ENCODE data around the gene TMC1.

Gene TMC1

GRCh38 chr9:72590824-72591223 is 69.4 kb downstream of the TMC1 start:
- no peak overlapping the region for H3K4ac ChIP-seq (ENCODE audit: low read depth in 1 of 2, low read length in 2 of 2)
- no peak for DNase-seq
- no peaks in the 10 kb centered on the region for H3K27me3 ChIP-seq (ENCODE audit: control insufficient read depth in 1 of 2, insufficient read depth in 1 of 2, low read length in 2 of 2)
- WGBS, result 94% methylated on average over 3 of the region's 3 CpGs
- H3K36me3 ChIP-seq (ENCODE audit: control insufficient read depth in 1 of 2, insufficient read depth in 2 of 2, low read depth in 1 of 2, low read length in 2 of 2), result no peaks in the 10 kb centered on the region
- H2AFZ ChIP-seq (ENCODE audit: low read depth, low read length), result no peak overlapping the region
- H3K23ac ChIP-seq (ENCODE audit: low read length in 2 of 2), result no peak overlapping the region
- H3K9ac ChIP-seq (ENCODE audit: low read length), result no peak overlapping the region
- H2BK15ac ChIP-seq (ENCODE audit: low read depth, poor library complexity, severe bottlenecking), result no peak overlapping the region
- H3K4me3 ChIP-seq (ENCODE audit: insufficient read depth in 1 of 2, low read depth in 1 of 2, low read length in 2 of 2), result no peak overlapping the region
- H3K9me3 ChIP-seq (ENCODE audit: control insufficient read depth, low read length), result no peaks in the 10 kb centered on the region
- H3K27ac ChIP-seq (ENCODE audit: low read length, poor library complexity, severe bottlenecking), result no peak overlapping the region
- H4K91ac ChIP-seq (ENCODE audit: low read length), result no peak overlapping the region
- H3K79me1 ChIP-seq (replicated peaks; ENCODE audit: low read length, poor library complexity, severe bottlenecking), result no peaks in the 10 kb centered on the region
- no peak overlapping the region for H2BK120ac ChIP-seq (ENCODE audit: low read depth, low read length)
- no peak overlapping the region for H2AK5ac ChIP-seq (ENCODE audit: low read length, severe bottlenecking)
- H3K14ac ChIP-seq (ENCODE audit: low read length in 2 of 2), result no peak overlapping the region
- peak overlapping the region in 1 of 2 experiments; percentile 63 for H3K18ac ChIP-seq (ENCODE audit: low read depth in 1 of 2, low read length in 2 of 2)
- H2BK12ac ChIP-seq (ENCODE audit: low read length in 2 of 2), result peak overlapping the region in 1 of 2 experiments; percentile 21
- H3K4me1 ChIP-seq (ENCODE audit: control insufficient read depth, insufficient read depth, low read depth, low read length), result peaks cover 2% of the 10 kb centered on the region
- no peak overlapping the region for H2BK5ac ChIP-seq (ENCODE audit: low read depth, low read length, poor library complexity, severe bottlenecking)
- no peak overlapping the region for H3K4me2 ChIP-seq (ENCODE audit: low read length, poor library complexity, severe bottlenecking)
- no peak overlapping the region for H4K8ac ChIP-seq (ENCODE audit: low read length)

GRCh38 chr9:72592502-72593403 is 71.3 kb downstream of the TMC1 start:
- Histone ChIP-seq H2AK5ac (ENCODE audit: low read length, severe bottlenecking) (no peak overlapping the region), H3K18ac (ENCODE audit: low read depth in 1 of 2, low read length in 2 of 2) (peak overlapping the region in 1 of 2 experiments; percentile 21), H3K4me3 (ENCODE audit: insufficient read depth in 1 of 2, low read depth in 1 of 2, low read length in 2 of 2) (no peak overlapping the region), H4K91ac (ENCODE audit: low read length) (no peak overlapping the region), H3K27ac (ENCODE audit: low read length, poor library complexity, severe bottlenecking) (no peak overlapping the region), H3K4me1 (ENCODE audit: control insufficient read depth, insufficient read depth, low read depth, low read length) (no peaks in the 10 kb centered on the region), H3K14ac (ENCODE audit: low read length in 2 of 2) (peak overlapping the region in 1 of 2 experiments; percentile 87), H2BK120ac (ENCODE audit: low read depth, low read length) (no peak overlapping the region), H3K4me2 (ENCODE audit: low read length, poor library complexity, severe bottlenecking) (no peak overlapping the region), H3K9me3 (ENCODE audit: control insufficient read depth, low read length) (no peaks in the 10 kb centered on the region), H4K8ac (ENCODE audit: low read length) (no peak overlapping the region), H3K4ac (ENCODE audit: low read depth in 1 of 2, low read length in 2 of 2) (peak overlapping the region in 1 of 2 experiments; percentile 29), H3K36me3 (ENCODE audit: control insufficient read depth in 1 of 2, insufficient read depth in 2 of 2, low read depth in 1 of 2, low read length in 2 of 2) (no peaks in the 10 kb centered on the region), H2AFZ (ENCODE audit: low read depth, low read length) (no peak overlapping the region), H2BK5ac (ENCODE audit: low read depth, low read length, poor library complexity, severe bottlenecking) (no peak overlapping the region), H3K79me1 (replicated peaks; ENCODE audit: low read length, poor library complexity, severe bottlenecking) (no peaks in the 10 kb centered on the region), H3K27me3 (ENCODE audit: control insufficient read depth in 1 of 2, insufficient read depth in 1 of 2, low read length in 2 of 2) (no peaks in the 10 kb centered on the region), H3K23ac (ENCODE audit: low read length in 2 of 2) (no peak overlapping the region), H2BK15ac (ENCODE audit: low read depth, poor library complexity, severe bottlenecking) (no peak overlapping the region), H3K9ac (ENCODE audit: low read length) (peak overlapping the region; percentile 58), H2BK12ac (ENCODE audit: low read length in 2 of 2) (peak overlapping the region in 1 of 2 experiments; percentile 67)
- WGBS, result 57% methylated on average over 5 of the region's 5 CpGs
- DNase-seq, result peak; percentile 72

GRCh38 chr9:72596451-72597180 is 75.2 kb downstream of the TMC1 start:
- H3K9ac ChIP-seq (ENCODE audit: low read length), result no peak overlapping the region
- no peak overlapping the region for H4K91ac ChIP-seq (ENCODE audit: low read length)
- H2BK12ac ChIP-seq (ENCODE audit: low read length in 2 of 2), result no peak overlapping the region
- no peak overlapping the region for H2BK120ac ChIP-seq (ENCODE audit: low read depth, low read length)
- no peak overlapping the region for H2AFZ ChIP-seq (ENCODE audit: low read depth, low read length)
- H3K27ac ChIP-seq (ENCODE audit: low read length, poor library complexity, severe bottlenecking), result no peak overlapping the region
- no peak overlapping the region for H3K4me2 ChIP-seq (ENCODE audit: low read length, poor library complexity, severe bottlenecking)
- no peaks in the 10 kb centered on the region for H3K36me3 ChIP-seq (ENCODE audit: control insufficient read depth in 1 of 2, insufficient read depth in 2 of 2, low read depth in 1 of 2, low read length in 2 of 2)
- H2BK5ac ChIP-seq (ENCODE audit: low read depth, low read length, poor library complexity, severe bottlenecking), result no peak overlapping the region
- 86% methylated on average over 6 of the region's 6 CpGs for WGBS
- no peaks in the 10 kb centered on the region for H3K9me3 ChIP-seq (ENCODE audit: control insufficient read depth, low read length)
- no peak overlapping the region for H3K14ac ChIP-seq (ENCODE audit: low read length in 2 of 2)
- no peaks in the 10 kb centered on the region for H3K4me1 ChIP-seq (ENCODE audit: control insufficient read depth, insufficient read depth, low read depth, low read length)
- H3K27me3 ChIP-seq (ENCODE audit: control insufficient read depth in 1 of 2, insufficient read depth in 1 of 2, low read length in 2 of 2), result no peaks in the 10 kb centered on the region
- DNase-seq, result no peak
- H3K4ac ChIP-seq (ENCODE audit: low read depth in 1 of 2, low read length in 2 of 2), result no peak overlapping the region
- H3K79me1 ChIP-seq (replicated peaks; ENCODE audit: low read length, poor library complexity, severe bottlenecking), result no peaks in the 10 kb centered on the region
- no peak overlapping the region for H3K18ac ChIP-seq (ENCODE audit: low read depth in 1 of 2, low read length in 2 of 2)
- H4K8ac ChIP-seq (ENCODE audit: low read length), result no peak overlapping the region
- H2AK5ac ChIP-seq (ENCODE audit: low read length, severe bottlenecking), result no peak overlapping the region
- H2BK15ac ChIP-seq (ENCODE audit: low read depth, poor library complexity, severe bottlenecking), result no peak overlapping the region
- no peak overlapping the region for H3K23ac ChIP-seq (ENCODE audit: low read length in 2 of 2)
- H3K4me3 ChIP-seq (ENCODE audit: insufficient read depth in 1 of 2, low read depth in 1 of 2, low read length in 2 of 2), result no peak overlapping the region

- H3K18ac ChIP-seq (ENCODE audit: low read depth in 1 of 2, low read length in 2 of 2), result no peak overlapping the region
Measured at GRCh38 chr9:72597181-72597517, 75.7 kb downstream of the TMC1 start.

More at GRCh38 chr9:72597181-72597517, 75.7 kb downstream of the TMC1 start:
- no peak overlapping the region for H3K9ac ChIP-seq (ENCODE audit: low read length)
- no peaks in the 10 kb centered on the region for H3K9me3 ChIP-seq (ENCODE audit: control insufficient read depth, low read length)
- no peak overlapping the region for H4K91ac ChIP-seq (ENCODE audit: low read length)
- H3K4me2 ChIP-seq (ENCODE audit: low read length, poor library complexity, severe bottlenecking), result no peak overlapping the region
- H3K27ac ChIP-seq (ENCODE audit: low read length, poor library complexity, severe bottlenecking), result no peak overlapping the region
- no peak overlapping the region for H2BK15ac ChIP-seq (ENCODE audit: low read depth, poor library complexity, severe bottlenecking)
- H3K23ac ChIP-seq (ENCODE audit: low read length in 2 of 2), result no peak overlapping the region
- no peaks in the 10 kb centered on the region for H3K4me1 ChIP-seq (ENCODE audit: control insufficient read depth, insufficient read depth, low read depth, low read length)
- H2BK5ac ChIP-seq (ENCODE audit: low read depth, low read length, poor library complexity, severe bottlenecking), result no peak overlapping the region
- H2AFZ ChIP-seq (ENCODE audit: low read depth, low read length), result no peak overlapping the region
- no peak overlapping the region for H2AK5ac ChIP-seq (ENCODE audit: low read length, severe bottlenecking)
- H3K36me3 ChIP-seq (ENCODE audit: control insufficient read depth in 1 of 2, insufficient read depth in 2 of 2, low read depth in 1 of 2, low read length in 2 of 2), result no peaks in the 10 kb centered on the region
- no peak overlapping the region for H3K4ac ChIP-seq (ENCODE audit: low read depth in 1 of 2, low read length in 2 of 2)
- H2BK12ac ChIP-seq (ENCODE audit: low read length in 2 of 2), result no peak overlapping the region
- no peaks in the 10 kb centered on the region for H3K79me1 ChIP-seq (replicated peaks; ENCODE audit: low read length, poor library complexity, severe bottlenecking)
- no peak overlapping the region for H3K14ac ChIP-seq (ENCODE audit: low read length in 2 of 2)
- H3K27me3 ChIP-seq (ENCODE audit: control insufficient read depth in 1 of 2, insufficient read depth in 1 of 2, low read length in 2 of 2), result no peaks in the 10 kb centered on the region
- no peak overlapping the region for H3K4me3 ChIP-seq (ENCODE audit: insufficient read depth in 1 of 2, low read depth in 1 of 2, low read length in 2 of 2)
- H4K8ac ChIP-seq (ENCODE audit: low read length), result no peak overlapping the region
- WGBS, result 89% methylated on average over 7 of the region's 8 CpGs
- DNase-seq, result no peak
- H2BK120ac ChIP-seq (ENCODE audit: low read depth, low read length), result no peak overlapping the region

Measured in mesenchymal stem cell (in vitro differentiated cells and primary cell).